ENCODE data around the gene WDR18.

The WDR18 gene

GRCh38 chr19:984165-984967, at the start of gene WDR18:
Gene WDR18, plus strand, starts transcription at chr19:984345. Its CDS starts 9 bp downstream, at chr19:984354.
- DNase-seq, result peak; percentile 87

- no peak for DNase-seq
Observed at GRCh38 chr19:934865-935479, 49.2 kb upstream of the WDR18 start.

GRCh38 chr19:936175-936546, 48.0 kb upstream of the WDR18 start:
- no peak for DNase-seq

- peak; percentile 48 for DNase-seq
Observed at GRCh38 chr19:937259-937694, 46.9 kb upstream of the WDR18 start.

GRCh38 chr19:938233-938923, 45.8 kb upstream of the WDR18 start:
- DNase-seq, result no peak

GRCh38 chr19:939439-939838, 44.7 kb upstream of the WDR18 start:
- no peak for DNase-seq

GRCh38 chr19:939922-940321, 44.2 kb upstream of the WDR18 start:
- no peak for DNase-seq

GRCh38 chr19:940591-941291, 43.4 kb upstream of the WDR18 start:
- DNase-seq, result peak; percentile 77

- no peak for DNase-seq
Observed at GRCh38 chr19:941292-942132, 42.6 kb upstream of the WDR18 start.

- no peak for DNase-seq
Observed at GRCh38 chr19:942133-942645, 42.0 kb upstream of the WDR18 start.

- no peak for DNase-seq
Observed at GRCh38 chr19:943551-944170, 40.5 kb upstream of the WDR18 start.

GRCh38 chr19:944171-944567, 40.0 kb upstream of the WDR18 start:
- no peak for DNase-seq

- no peak for DNase-seq
Observed at GRCh38 chr19:944663-945241, 39.4 kb upstream of the WDR18 start.

GRCh38 chr19:945401-946252, 38.5 kb upstream of the WDR18 start:
- DNase-seq, result no peak

GRCh38 chr19:947090-947706, 36.9 kb upstream of the WDR18 start:
- no peak for DNase-seq

GRCh38 chr19:947707-948539, 36.2 kb upstream of the WDR18 start:
- DNase-seq, result no peak

GRCh38 chr19:948842-949496, 35.2 kb upstream of the WDR18 start:
- DNase-seq, result no peak

- no peak for DNase-seq
Observed at GRCh38 chr19:950352-951066, 33.6 kb upstream of the WDR18 start.
